IPS-18c (cell line): ENCODE data around the gene GRIK1.

Source experiments
- H3K4me3 ChIP-seq: 2 replicates; pipeline ENCODE4 v1.7.0; 2013; ENCODE audit warnings: low read depth, mild to moderate bottlenecking, low read length, moderate library complexity; ENCODE audit not compliant: insufficient read depth
- H3K9me3 ChIP-seq: one replicate; pipeline ENCODE4 v1.6.1; 2013; ENCODE audit warnings: mild to moderate bottlenecking, low read length, moderate library complexity; ENCODE audit not compliant: control insufficient read depth, insufficient read depth

GRIK1 gene

DNA sequence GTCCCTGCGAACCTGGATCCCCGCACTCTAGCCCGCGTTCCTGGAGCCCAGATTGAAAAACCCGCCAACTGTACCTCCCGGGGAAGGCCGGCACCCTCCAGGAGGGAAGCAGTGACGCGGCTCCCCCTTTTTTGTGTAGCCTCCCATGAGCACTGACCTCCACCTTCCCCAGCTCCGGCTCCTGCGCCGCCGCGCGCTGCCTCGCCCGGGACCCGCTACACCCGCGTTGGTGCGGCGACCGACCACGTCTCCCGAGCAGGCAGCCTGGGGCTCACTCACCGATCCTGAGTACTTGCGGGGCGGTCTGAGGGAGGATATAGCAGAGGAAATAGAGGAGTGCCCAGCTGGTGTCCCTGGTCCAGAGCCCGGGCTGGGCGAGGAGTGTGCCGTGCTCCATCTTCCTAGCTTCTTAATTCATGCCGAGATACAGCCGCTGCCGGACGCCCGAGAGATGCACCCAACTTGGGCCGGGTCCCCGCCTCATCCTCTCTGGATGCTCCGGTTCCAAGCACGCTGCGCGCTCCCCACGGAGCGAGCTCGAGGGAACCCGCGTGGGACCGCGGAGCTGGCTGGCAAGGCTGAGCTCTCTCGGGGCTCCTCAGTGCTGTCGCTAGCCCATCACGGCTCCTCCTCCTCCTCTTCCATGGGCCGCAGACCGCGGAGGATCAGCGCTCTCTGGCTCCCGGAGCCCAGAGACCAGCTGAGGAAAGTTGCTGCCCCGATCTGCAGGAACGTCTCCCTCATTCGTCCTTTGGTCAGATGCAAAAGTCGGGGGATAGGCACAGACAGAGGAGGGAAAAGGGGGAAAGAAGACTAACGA lies 482 bp downstream of the GRIK1 start:
- Histone ChIP-seq H3K9me3 (no peaks in the 10 kb centered on the region), H3K4me3 (peak overlapping the region; percentile 78)

GRCh38 chr21:29938776-29939103 lies 1.1 kb downstream of the GRIK1 start:
- Histone ChIP-seq H3K9me3 (no peaks in the 10 kb centered on the region), H3K4me3 (peak overlapping the region; percentile 78; the same call in 1 of the 2 replicates)

DNA sequence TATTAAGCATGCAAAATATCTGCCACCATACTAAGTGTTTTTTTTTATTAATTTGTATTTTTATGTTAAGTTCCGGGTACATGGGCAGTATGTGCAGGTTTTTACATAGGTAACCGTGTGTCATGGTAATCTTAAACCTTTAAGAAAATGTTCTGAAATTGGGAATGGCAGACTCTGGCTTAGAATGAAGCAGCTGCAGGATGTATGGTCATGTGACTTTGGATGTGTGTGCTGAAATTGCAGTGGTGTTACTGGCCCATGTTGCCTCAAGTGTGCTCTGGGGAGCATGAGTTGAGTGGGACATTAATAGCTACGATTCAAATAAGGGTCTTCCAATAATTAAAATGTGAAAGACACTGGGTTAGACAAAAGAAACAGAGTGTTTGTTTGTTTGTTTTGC lies 6.7 kb downstream of the GRIK1 start:
- Histone ChIP-seq H3K9me3 (no peaks in the 10 kb centered on the region), H3K4me3 (no peak overlapping the region)

DNA sequence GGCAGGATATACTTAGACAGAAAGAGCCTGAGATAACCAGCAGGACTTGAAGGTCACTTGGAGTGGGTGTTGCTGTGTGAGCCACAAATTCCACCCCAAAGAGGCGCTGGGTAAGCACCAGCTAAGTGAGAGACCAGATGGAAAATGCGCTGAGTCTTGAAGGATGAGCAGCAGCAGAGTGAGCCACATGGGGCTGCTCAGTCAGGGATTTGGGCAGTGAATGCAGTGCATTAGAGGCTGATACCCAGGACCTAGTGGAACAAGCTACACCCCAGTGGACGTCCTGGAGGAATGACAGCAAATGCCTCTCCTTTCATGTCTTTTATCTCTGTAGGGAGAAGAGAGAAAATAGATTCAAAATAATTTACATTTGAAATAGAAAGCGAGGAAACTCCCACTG lies 11.3 kb downstream of the GRIK1 start:
- no peaks in the 10 kb centered on the region for H3K9me3 ChIP-seq
- no peak overlapping the region for H3K4me3 ChIP-seq

DNA sequence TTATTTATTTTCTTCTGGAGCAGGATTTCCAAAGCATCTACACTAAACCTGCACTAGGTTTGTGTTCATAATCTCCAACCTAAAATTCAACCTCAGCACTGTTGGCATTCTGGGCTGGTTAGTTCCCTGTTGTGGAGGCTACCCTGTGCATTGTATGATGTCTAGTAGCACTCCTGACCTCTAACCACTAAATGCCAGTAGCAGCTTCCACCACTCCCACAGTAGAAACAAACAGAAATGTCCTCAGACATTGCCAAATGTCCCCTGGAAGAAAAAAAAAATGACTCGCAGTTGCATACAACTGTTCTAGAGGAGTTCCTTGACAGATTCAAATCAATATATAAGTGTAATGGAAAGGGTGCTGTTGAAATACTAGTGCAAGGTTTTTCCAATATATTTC lies 18.9 kb downstream of the GRIK1 start:
- H3K4me3 ChIP-seq, result no peak overlapping the region
- H3K9me3 ChIP-seq, result no peaks in the 10 kb centered on the region

- no peak overlapping the region for H3K4me3 ChIP-seq
Observed at GRCh38 chr21:29914326-29914725, 25.5 kb downstream of the GRIK1 start.

DNA sequence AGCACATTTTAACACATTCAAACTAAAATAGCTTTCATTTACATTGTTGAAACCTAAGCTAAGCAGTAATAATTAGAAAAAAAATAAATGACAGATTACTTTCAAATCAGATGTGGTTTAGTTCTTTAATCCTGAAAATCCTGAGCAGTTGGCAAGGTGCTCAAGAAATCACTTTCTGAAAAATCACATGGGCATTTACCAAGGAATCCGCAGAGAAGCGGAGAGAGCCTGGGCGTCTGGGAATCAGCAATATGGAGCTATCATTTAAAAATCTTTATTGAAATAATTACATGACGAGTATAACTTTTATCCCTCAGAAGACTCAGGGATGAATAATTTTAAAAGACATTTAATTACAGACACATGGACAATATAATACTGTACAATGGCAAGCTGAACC lies 30.2 kb downstream of the GRIK1 start:
- Histone ChIP-seq H3K4me3 (no peak overlapping the region), H3K9me3 (peaks cover 2% of the 10 kb centered on the region)

More at GRCh38 chr21:29914326-29914725, 25.5 kb downstream of the GRIK1 start:
- H3K9me3 ChIP-seq, result peaks cover 2% of the 10 kb centered on the region

- Histone ChIP-seq H3K9me3 (no peaks in the 10 kb centered on the region), H3K4me3 (no peak overlapping the region)
Observed at GRCh38 chr21:29904359-29905282, 35.2 kb downstream of the GRIK1 start.

DNA sequence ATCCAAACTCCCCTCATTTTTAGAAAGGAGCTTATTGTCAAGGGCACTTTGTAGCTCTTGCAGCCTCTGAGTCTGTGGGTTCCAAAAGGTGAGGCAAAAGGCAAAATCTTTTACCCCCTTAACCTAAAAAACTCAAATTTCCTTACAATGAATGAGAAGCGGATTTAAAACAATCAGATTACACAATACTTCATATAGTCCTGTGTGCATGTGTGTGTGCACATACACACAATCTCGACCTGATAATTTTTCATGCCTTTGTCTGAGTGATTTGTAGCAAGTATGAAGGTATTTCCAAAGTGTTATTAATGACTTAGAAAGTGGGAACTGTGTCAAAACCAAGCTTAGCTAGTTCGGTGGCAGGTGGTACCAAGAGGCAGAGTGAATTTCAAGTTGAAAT lies 42.9 kb downstream of the GRIK1 start:
- Histone ChIP-seq H3K4me3 (no peak overlapping the region), H3K9me3 (no peaks in the 10 kb centered on the region)

DNA sequence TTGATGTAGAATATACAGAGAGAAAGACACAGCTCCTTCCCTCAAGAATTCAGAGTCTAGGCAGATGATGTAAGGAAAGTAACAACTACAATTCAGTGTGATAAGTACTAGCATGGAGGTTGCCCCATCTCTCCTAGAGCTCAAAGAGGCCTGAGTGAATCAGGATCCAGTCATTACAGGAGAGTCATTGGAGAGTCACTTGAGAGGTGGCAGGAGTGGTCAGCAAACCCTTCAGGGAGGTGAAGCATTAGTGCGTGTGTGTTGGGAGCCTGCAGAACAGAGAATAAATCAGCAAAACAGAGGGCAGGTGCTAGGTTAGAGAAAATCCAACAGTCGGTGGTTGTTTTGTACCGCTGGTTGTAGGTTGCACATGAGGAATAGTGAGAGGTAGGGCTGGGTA lies 46.1 kb downstream of the GRIK1 start:
- no peak overlapping the region for H3K4me3 ChIP-seq
- no peaks in the 10 kb centered on the region for H3K9me3 ChIP-seq

- H3K9me3 ChIP-seq, result no peaks in the 10 kb centered on the region
- no peak overlapping the region for H3K4me3 ChIP-seq
Observed at GRCh38 chr21:29892379-29892778, 47.4 kb downstream of the GRIK1 start.

GRCh38 chr21:29888437-29888836 lies 51.4 kb downstream of the GRIK1 start:
- H3K4me3 ChIP-seq, result no peak overlapping the region
- H3K9me3 ChIP-seq, result no peaks in the 10 kb centered on the region

DNA sequence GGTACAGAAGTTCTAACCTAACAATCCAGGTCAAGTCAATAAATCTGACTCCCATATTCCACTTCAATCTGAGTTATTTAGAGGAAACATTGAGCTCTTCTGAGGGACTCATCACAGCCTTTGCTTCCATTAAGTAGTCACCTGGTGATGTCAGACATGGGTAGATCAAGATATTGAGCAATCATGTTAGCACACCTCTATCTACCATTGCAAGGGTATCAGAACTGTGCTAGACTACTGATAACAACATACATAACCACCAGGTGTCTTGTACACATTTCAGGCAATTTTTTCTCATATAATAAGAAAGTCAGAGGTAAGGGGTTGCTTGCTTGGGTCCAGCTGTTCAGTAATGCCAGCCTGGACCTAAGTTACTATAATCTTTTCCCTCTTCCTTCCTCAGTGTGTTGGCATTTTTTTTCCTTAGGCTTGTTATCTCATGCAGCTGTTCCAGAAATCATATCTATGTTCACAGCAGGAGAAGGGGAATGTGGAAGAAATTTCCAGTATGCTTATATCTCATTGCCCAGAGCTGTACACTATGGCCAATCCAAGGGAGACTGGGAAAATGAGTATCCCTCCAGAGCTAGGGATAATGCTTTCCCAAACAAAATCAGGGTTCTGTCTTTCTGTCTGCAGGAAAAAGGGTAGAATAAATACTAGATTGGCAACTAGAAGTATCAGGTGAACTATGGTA lies 52.3 kb downstream of the GRIK1 start:
- Histone ChIP-seq H3K9me3 (no peaks in the 10 kb centered on the region), H3K4me3 (no peak overlapping the region)

DNA sequence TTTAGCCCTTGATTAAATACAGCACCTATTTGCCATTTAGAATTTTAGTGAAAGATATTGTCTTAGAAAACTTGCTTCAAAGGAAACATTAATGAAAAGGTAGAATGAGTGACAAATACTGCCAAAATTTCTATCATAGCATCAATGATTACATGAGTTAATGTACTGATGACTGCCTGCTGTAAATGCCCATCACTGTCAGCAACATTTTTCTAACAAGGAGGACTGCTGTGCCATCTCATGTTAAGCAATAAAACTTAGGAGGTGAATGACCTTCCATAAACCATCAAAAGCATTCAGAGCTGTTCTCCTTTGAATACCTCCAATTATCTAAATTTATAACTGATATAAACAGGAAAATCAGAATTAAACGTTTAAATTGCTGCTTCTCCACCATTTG lies 54.3 kb downstream of the GRIK1 start:
- Histone ChIP-seq H3K9me3 (no peaks in the 10 kb centered on the region), H3K4me3 (no peak overlapping the region)

DNA sequence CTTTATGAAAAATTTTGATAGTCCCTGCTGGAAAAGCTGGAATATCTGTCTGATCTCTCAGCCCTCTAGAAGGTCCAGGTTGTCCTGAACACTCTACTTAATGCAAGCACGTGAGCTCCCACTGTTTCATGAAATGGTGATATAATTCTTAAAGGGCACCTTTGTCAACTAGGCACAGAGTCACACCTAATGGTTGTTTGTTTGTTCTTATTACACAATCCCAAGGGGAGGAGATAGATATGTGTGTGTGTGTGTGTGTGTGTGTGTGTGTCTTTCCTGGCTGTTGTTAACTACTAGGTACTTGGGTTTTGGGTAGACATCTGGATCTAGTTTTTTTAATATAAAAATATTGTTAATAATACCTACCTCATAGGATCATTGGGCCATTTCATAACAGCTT lies 63.9 kb downstream of the GRIK1 start:
- Histone ChIP-seq H3K4me3 (no peak overlapping the region), H3K9me3 (peaks cover 7% of the 10 kb centered on the region)

DNA sequence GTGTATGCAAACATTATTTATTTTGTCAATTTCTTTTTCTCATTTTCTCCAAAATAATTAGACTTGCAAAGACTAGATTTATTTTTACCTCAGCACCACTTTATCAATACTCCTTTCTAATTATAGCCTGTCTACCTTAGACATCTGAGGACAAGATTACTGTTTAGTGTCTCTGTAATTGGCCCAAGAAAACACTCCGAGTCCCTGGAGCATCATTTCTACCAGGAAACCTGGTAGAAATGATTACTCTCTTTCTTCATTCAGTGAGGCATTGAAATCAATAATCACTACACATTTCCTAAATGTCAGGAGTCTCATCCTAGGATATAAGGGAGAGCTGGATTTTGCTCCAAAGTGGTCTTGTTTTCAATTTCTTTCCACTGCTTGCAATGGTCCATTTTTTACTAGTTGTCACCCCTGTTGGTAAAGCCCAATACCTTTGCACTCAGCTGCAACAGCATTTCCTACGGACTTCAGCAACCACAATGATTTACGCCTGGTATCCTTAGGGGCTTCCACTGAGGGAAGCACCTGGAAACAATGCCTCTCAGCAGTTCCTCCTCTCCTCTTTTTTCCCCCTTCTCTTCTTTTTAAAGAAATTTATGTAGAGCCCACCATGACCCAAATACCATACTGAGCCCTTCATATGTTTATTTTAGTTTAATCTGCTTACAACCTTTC lies 64.6 kb downstream of the GRIK1 start:
- peaks cover 7% of the 10 kb centered on the region for H3K9me3 ChIP-seq
- no peak overlapping the region for H3K4me3 ChIP-seq

GRCh38 chr21:29873908-29874307 lies 65.9 kb downstream of the GRIK1 start:
- peaks cover 7% of the 10 kb centered on the region for H3K9me3 ChIP-seq
- H3K4me3 ChIP-seq, result no peak overlapping the region
